NCI-H510A treated with DMSO at 0.1 percent for 48 hours (cell line): ENCODE data around the gene DCXR.

Source experiments
- DNase-seq: peaks from one replicate; lab custom pipeline; 2025; lab: John Stamatoyannopoulos, UW

Gene DCXR

GRCh38 chr17:82037092-82037888 lies at the start of gene DCXR:
Gene DCXR (minus strand): TSS chr17:82037697. CDS start chr17:82037682, 15 bp downstream.
- DNase-seq = peak; percentile 94

GRCh38 chr17:82085931-82086764 lies 48.7 kb upstream of the DCXR start:
- DNase-seq = no peak

GRCh38 chr17:82085031-82085861 lies 47.7 kb upstream of the DCXR start:
- DNase-seq = no peak

GRCh38 chr17:82084373-82085030 lies 47.0 kb upstream of the DCXR start:
- no peak for DNase-seq

- no peak for DNase-seq
Observed at GRCh38 chr17:82083533-82084359, 46.2 kb upstream of the DCXR start.

- no peak for DNase-seq
Observed at GRCh38 chr17:82083009-82083408, 45.5 kb upstream of the DCXR start.

GRCh38 chr17:82082456-82082855 lies 45.0 kb upstream of the DCXR start:
- no peak for DNase-seq

- DNase-seq = no peak
Observed at GRCh38 chr17:82081966-82082365, 44.5 kb upstream of the DCXR start.

- DNase-seq = no peak
Observed at GRCh38 chr17:82081546-82081945, 44.0 kb upstream of the DCXR start.

GRCh38 chr17:82080789-82081464 lies 43.4 kb upstream of the DCXR start:
- no peak for DNase-seq

- DNase-seq = no peak
Observed at GRCh38 chr17:82080048-82080788, 42.7 kb upstream of the DCXR start.

GRCh38 chr17:82079001-82079677 lies 41.6 kb upstream of the DCXR start:
- DNase-seq = no peak

- DNase-seq = no peak
Observed at GRCh38 chr17:82078433-82078832, 40.9 kb upstream of the DCXR start.

GRCh38 chr17:82077617-82078358 lies 40.3 kb upstream of the DCXR start:
- no peak for DNase-seq

GRCh38 chr17:82076785-82077591 lies 39.5 kb upstream of the DCXR start:
- DNase-seq = no peak

- no peak for DNase-seq
Observed at GRCh38 chr17:82076018-82076784, 38.7 kb upstream of the DCXR start.

- DNase-seq = no peak
Observed at GRCh38 chr17:82073446-82073845, 35.9 kb upstream of the DCXR start.
